Hematopoietic multipotent progenitor cell treated with erythropoietin and hydrocortisone succinate and interleukin-3 and kit ligand, for 17 days (in vitro differentiated cells): ENCODE measurements around the gene SPTLC2.
"Not testable (repeated sequence)": the region's sequence is repeated elsewhere in the genome, so short reads cannot be mapped to it uniquely, and the experiment has no call there.

ENCODE experiments used
- DNase-seq: peaks from one replicate; pipeline ENCODE4 v3.0.0-alpha.2; 2015; ENCODE audit warnings: low spot score

Gene SPTLC2

GRCh38 chr14:77616454-77617229 is at the start of gene SPTLC2:
TSS of gene SPTLC2 (minus strand) at chr14:77616637. CDS start at chr14:77616579, 58 bp downstream.
- DNase-seq, result peak; percentile 98

- DNase-seq, result no peak
These were observed 46.9 kb upstream of the SPTLC2 start for GRCh38 chr14:77663293-77663692.

- not testable (repeated sequence) for DNase-seq
These were observed 45.1 kb upstream of the SPTLC2 start for GRCh38 chr14:77661562-77661961.

- DNase-seq, result no peak
These were observed 44.3 kb upstream of the SPTLC2 start for GRCh38 chr14:77660754-77661153.

- DNase-seq, result no peak
These were observed 43.4 kb upstream of the SPTLC2 start for GRCh38 chr14:77659831-77660230.

- DNase-seq, result no peak
These were observed 40.8 kb upstream of the SPTLC2 start for GRCh38 chr14:77657280-77657679.

GRCh38 chr14:77654001-77654441 is 37.6 kb upstream of the SPTLC2 start:
- DNase-seq, result no peak

GRCh38 chr14:77649326-77649725 is 32.9 kb upstream of the SPTLC2 start:
- no peak for DNase-seq

GRCh38 chr14:77648520-77649200 is 32.2 kb upstream of the SPTLC2 start:
- no peak for DNase-seq

GRCh38 chr14:77647853-77648252 is 31.4 kb upstream of the SPTLC2 start:
- no peak for DNase-seq

- DNase-seq, result no peak
These were observed 30.5 kb upstream of the SPTLC2 start for GRCh38 chr14:77646907-77647306.

- DNase-seq, result peak; percentile 32
These were observed 29.2 kb upstream of the SPTLC2 start for GRCh38 chr14:77645520-77646230.

- DNase-seq, result no peak
These were observed 26.0 kb upstream of the SPTLC2 start for GRCh38 chr14:77642407-77642806.

- peak; percentile 54 for DNase-seq
These were observed 25.3 kb upstream of the SPTLC2 start for GRCh38 chr14:77641534-77642341.

- DNase-seq, result no peak
These were observed 24.5 kb upstream of the SPTLC2 start for GRCh38 chr14:77640756-77641533.

- DNase-seq, result no peak
These were observed 22.3 kb upstream of the SPTLC2 start for GRCh38 chr14:77638771-77639171.

GRCh38 chr14:77635869-77636268 is 19.4 kb upstream of the SPTLC2 start:
- DNase-seq, result not testable (repeated sequence)

GRCh38 chr14:77635466-77635865 is 19.0 kb upstream of the SPTLC2 start:
- DNase-seq, result not testable (repeated sequence)

- no peak for DNase-seq
These were observed 13.7 kb upstream of the SPTLC2 start for GRCh38 chr14:77630111-77630510.

- no peak for DNase-seq
These were observed 8.9 kb upstream of the SPTLC2 start for GRCh38 chr14:77625360-77625759.

- DNase-seq, result no peak
These were observed 6.8 kb upstream of the SPTLC2 start for GRCh38 chr14:77623201-77623600.
